Activated CD8-positive, alpha-beta memory T cell treated with anti-CD3 and anti-CD28 coated beads, Interleukin-2, amount 50 U/mL, for 1 hour (primary cell): ENCODE data around the gene USP38.
"Not testable (repeated sequence)": the region's sequence is repeated elsewhere in the genome, so short reads cannot be mapped to it uniquely, and the experiment has no call there.

ENCODE experiments used
- DNase-seq: peaks from one replicate; pipeline ENCODE4 v3.0.0-alpha.2; 2020; ENCODE audit errors: extremely low read depth

Gene USP38

GRCh38 chr4:143184503-143185252 is at the start of gene USP38:
USP38 (plus strand) TSS chr4:143184917; CDS start chr4:143185451, 534 bp downstream.
- DNase-seq: peak; percentile 68

DNA sequence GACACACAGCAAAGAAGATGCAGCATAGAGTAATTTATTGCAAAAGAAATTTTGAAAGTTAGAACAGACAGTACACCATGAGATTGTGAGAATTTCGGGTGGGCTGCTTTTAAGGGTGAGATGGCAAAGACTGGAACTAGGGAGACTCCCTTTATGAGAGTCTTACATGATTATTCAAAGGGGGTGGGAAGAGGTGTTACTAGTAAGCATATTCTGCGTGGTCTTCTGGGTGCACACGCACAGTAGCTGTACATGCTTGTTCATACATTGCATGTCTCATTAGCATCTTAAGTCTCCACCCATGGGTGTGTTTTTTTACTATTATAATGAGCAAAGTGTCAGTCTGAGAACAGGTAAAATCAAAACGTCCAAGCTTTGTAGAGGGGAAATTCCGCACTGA is 49.4 kb upstream of the USP38 start:
- DNase-seq: no peak

GRCh38 chr4:143140696-143141095 is 44.0 kb upstream of the USP38 start:
- DNase-seq: no peak

DNA sequence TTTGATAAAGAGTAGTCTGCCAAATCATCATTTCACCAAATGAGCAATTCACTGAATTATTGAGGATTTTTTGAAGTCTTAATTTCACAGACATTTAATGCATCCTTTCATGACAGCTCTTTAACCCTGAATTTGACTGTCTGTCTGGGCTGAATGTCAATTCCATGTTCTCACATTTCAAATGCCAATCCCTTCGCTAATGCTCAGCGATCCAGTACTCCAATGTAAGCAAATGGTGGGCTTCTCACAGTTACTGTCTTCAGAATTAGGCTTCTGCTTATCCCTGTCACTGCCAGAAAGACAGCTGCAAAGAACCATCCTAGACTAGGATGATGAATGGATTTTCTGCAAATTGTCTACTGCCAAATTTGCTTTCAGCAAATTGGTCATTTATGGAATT is 36.2 kb upstream of the USP38 start:
- no peak for DNase-seq

- no peak for DNase-seq
Measured at GRCh38 chr4:143156853-143157252, 27.9 kb upstream of the USP38 start.

DNA sequence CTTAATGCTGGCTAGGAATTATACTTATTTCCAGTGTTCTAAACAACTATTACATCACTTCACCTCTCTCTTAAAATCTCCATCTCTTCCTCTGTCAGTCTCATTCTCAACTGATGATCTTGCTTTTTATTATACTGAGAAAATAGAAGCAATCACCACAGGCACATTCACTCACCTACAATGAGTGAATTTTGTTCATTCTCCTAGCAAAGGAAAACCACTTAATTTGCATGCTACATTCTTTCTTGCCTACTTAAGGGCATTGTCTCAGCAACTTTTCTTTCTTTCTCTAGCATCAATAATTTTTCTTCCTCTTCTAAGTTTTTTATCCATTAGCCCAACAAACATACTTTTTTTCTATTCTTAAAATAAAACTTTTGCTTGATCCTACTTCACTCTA is 21.1 kb upstream of the USP38 start:
- no peak for DNase-seq

DNA sequence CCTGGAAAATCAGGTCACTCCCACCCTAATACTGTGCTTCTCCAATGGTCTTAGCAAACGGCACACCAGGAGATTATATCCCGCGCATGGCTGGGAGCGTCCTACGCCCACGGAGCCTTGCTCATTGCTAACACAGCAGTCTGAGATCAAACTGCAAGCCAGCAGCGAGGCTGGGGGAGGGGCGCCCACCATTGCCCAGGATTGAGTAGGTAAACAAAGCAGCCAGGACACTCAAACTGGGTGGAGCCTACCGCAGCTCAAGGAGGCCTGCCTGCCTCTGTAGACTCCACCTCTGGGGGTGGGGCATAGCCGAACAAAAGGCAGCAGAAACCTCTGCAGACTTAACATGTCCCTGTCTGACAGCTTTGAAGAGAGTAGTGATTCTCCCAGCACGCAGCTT is 18.0 kb upstream of the USP38 start:
- DNase-seq: not testable (repeated sequence)

GRCh38 chr4:143178923-143179322 is 5.8 kb upstream of the USP38 start:
- no peak for DNase-seq

GRCh38 chr4:143183513-143184216 is 1.1 kb upstream of the USP38 start:
- no peak for DNase-seq

GRCh38 chr4:143184217-143184502 is 557 bp upstream of the USP38 start:
- DNase-seq: peak; percentile 4

- no peak for DNase-seq
Measured at GRCh38 chr4:143185253-143186107, 763 bp downstream of the USP38 start.

- no peak for DNase-seq
Measured at GRCh38 chr4:143186212-143186611, 1.5 kb downstream of the USP38 start.

DNA sequence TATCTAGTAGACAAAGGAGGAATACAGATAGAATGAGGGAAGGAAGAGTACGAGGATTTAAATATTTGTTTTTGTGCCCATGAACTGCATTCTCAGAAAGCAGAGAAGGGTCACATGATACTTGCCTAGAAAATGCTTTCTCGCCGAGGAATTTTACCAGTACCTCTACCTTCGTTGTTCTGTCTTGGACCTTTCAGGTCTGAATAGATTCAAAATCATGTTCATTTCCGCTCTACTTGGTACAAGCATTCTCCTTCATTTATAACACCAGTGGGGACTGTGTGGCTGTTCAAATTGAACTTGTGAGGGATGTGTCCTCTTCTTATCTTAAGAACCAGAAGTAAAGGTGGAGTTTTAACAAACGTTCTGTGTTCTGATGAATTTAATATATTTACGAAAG is 1.9 kb downstream of the USP38 start:
- no peak for DNase-seq

- no peak for DNase-seq
Measured at GRCh38 chr4:143188136-143189088, 3.7 kb downstream of the USP38 start.

DNA sequence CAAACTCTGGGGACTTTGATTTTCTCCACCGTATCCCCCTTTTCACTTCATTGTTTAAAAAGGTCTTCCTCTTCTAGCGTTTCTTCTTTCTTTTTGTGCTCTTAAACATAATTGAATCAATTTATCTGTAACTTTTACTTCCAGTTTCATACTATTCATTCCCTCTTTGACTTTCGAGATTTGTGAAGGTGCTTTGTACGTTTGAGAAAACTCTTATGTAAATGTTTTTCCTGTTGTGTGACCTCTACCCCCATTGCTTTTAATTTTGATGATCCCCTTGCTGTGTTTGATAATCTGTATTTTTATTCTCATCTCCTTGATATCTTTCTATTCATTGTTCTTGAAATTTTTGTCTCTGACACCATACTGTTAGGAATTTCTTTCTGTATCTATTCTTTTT is 4.8 kb downstream of the USP38 start:
- no peak for DNase-seq

GRCh38 chr4:143195581-143195980 is 10.9 kb downstream of the USP38 start:
- DNase-seq: no peak

DNA sequence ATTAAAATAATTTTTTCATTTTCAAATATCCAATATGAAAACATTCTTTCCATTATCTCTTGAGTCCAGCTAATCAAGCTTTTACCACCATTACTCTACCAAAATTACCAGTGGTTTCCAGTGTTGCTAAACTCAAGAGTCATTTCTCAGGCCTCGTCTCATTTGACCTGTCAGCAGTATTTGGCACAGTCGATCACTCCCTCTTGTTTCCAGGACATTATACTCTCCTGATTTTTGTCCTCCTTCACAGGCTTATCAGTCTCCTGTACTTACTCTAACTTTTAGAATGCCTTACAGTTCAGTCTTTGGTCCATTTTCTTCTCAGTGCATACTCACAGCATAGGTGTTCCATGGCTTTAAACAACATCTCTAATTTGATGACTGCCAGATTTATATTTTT is 11.6 kb downstream of the USP38 start:
- no peak for DNase-seq

GRCh38 chr4:143199503-143199902 is 14.8 kb downstream of the USP38 start:
- DNase-seq: no peak

- no peak for DNase-seq
Measured at GRCh38 chr4:143202824-143203223, 18.1 kb downstream of the USP38 start.

- DNase-seq: no peak
Measured at GRCh38 chr4:143203577-143203976, 18.9 kb downstream of the USP38 start.

DNA sequence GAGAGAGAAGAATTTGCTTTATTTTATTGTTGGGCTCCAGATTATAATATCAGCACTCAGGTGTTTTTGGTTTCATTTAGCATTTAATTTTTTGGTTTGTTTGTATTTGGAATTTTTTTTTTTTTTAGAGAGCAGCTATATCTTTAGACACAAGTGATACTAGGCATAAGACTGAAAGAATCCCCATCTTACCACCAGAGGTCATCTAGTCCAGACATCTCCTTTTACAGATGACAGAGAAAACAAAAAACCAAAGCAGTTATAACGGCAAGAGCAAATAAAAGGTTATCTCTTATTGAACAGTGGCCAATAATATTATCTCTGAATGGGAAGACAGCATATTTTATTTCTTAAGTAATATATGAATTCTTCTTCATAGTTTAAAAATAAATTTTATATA is 22.8 kb downstream of the USP38 start:
- DNase-seq: no peak

- no peak for DNase-seq
Measured at GRCh38 chr4:143212566-143212965, 27.8 kb downstream of the USP38 start.
